ENCODE measurements around the gene NT5DC2.

The NT5DC2 gene

DNA sequence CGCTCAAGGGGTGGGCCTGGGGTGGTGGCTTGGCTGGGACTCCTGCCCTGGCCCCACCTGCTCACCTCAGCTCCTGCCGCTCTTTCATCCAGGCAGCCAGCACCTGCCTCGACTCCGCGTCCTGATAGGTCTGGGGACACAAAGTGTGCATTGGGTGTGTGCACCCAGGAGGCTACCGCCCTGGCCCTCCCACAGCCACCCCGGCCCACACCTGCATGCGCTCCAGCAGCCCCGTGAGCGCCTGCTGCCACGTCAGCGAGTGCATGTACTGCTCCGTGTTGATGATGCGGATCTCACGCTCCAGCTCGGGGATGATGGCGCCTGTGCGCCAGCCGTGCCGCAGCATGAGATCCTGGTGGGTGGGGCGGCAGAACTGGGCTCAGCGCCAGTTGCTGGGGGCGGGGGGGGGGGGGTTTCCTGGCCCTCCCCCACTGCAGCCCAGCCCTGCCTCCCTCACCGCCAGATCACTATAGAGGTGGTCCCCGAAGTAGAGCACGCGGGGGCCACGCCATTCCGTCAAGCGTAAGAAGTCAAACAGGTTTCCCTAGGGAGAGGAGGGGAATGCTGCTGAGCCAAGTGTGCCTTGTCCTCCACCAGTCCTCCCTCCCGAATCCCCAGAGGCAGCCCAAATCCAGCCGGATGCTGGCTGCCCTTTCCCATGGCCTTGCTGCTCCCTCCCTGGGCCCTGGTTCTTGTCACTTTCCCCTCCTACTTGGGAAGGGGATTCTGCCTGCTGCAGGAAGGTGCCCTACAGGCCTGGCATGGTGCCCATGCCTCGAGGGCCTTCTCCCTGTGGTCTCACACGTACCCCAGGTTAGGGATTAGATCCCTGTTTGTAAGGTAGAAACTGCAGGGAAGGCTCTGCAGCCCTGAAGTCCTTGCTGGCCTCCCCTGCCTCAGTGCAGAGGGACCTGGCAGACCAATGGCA, 8.6 kb downstream of the NT5DC2 start:
- DNase-seq (ENCODE audit: low spot score), result no peak

DNA sequence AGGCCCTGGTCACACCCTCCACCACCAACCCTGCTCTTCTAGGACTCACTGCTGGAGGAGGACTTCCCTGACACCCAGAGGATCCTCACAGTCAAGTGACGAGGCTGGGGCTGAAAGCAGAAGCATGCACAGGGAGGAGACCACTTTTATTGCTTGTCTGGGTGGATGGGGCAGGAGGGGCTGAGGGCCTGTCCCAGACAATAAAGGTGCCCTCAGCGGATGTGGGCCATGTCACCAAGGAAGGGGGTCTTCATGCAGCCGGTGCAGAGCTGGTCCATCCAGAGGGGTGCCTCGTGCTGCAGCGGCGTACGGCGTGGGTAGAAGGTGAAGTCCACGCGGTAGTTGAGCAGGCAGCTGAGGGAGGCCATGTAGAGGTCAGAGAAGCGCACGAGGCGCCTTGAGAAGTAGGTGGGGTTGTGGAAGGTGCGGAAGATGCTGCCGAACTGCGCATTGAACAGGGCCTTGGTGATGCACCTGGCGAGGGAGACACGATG, 9.4 kb downstream of the NT5DC2 start:
- no peak for DNase-seq (ENCODE audit: low spot score)

DNA sequence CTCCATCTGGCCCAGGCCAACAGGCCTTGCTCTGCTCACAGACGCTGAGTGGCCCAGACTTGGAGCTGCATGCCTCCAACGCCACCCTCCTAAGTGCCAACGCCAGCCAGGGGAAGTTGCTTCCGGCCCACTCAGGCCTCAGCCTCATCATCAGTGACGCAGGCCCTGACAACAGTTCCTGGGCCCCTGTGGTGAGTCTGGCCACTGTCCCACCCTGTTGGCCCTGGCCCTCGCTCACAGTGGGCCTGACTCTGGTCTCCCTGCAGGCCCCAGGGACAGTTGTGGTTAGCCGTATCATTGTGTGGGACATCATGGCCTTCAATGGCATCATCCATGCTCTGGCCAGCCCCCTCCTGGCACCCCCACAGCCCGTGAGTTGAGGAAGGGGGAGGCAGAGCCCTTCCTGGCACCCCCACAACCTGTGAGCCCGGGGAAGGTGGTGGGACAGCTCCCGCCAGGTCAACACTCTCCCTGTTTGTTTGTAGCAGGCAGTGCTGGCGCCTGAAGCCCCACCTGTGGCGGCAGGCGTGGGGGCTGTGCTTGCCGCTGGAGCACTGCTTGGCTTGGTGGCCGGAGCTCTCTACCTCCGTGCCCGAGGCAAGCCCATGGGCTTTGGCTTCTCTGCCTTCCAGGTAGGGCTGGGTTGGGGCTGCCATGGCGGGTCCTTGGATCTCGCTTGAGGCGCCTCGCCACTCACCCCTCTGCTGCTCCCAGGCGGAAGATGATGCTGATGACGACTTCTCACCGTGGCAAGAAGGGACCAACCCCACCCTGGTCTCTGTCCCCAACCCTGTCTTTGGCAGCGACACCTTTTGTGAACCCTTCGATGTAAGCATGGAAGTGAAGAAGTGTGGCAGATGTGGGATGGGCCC, 10.0 kb downstream of the NT5DC2 start:
- no peak for DNase-seq (ENCODE audit: low spot score)

DNA sequence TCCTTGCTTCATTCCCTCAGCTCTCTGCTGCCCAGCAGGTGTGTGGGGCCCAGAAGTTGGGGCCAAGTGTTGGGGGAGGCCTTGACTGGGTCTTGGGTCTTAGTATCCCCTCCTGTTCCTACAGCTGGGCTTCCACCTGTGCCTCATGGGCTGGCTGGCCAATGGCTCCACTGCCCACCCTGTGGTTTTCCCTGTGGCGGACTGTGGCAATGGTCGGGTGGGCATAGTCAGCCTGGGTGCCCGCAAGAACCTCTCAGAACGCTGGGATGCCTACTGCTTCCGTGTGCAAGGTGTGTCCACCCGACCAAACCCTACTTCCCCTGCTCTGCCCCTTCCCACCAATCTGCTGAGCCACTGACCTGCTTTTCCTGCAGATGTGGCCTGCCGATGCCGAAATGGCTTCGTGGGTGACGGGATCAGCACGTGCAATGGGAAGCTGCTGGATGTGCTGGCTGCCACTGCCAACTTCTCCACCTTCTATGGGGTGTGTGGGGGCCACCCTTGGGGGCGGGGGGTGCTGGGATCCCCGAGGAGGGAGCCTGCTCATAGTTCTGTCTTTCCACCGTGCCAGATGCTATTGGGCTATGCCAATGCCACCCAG, 10.9 kb downstream of the NT5DC2 start:
- DNase-seq (ENCODE audit: low spot score), result no peak

DNA sequence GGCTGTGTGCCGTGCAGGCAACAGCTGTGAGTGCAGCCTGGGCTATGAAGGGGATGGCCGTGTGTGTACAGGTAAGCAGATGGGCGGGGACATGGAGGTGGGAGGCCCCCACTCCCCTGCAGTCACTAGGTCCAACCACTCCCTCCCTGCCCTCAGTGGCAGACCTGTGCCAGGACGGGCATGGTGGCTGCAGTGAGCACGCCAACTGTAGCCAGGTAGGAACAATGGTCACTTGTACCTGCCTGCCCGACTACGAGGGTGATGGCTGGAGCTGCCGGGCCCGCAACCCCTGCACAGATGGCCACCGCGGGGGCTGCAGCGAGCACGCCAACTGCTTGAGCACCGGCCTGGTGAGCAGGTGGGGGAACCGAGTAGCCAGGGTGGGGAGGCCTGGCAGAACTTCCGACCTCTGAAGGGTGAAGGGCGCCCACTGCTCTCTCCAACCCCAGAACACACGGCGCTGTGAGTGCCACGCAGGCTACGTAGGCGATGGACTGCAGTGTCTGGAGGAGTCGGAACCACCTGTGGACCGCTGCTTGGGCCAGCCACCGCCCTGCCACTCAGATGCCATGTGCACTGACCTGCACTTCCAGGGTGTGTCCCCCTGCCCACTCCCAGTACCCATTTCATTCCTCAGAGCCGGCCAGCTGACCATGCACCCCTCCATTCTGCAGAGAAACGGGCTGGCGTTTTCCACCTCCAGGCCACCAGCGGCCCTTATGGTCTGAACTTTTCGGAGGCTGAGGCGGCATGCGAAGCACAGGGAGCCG, 11.6 kb downstream of the NT5DC2 start:
- no peak for DNase-seq (ENCODE audit: low spot score)

DNA sequence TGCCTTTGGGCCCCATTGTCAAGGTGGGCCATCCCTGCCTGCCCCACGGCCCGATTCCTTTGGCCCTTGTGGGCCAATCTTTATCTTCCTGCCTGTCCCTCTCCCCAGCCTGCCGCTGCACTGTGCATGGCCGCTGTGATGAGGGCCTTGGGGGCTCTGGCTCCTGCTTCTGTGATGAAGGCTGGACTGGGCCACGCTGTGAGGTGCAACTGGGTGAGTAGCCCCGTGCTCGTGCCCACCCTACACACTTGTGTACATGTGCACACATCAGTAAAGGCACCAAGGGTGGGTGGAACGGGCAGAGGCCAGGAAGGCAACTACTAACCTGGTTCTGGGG, 12.2 kb downstream of the NT5DC2 start:
- DNase-seq (ENCODE audit: low spot score), result no peak

DNA sequence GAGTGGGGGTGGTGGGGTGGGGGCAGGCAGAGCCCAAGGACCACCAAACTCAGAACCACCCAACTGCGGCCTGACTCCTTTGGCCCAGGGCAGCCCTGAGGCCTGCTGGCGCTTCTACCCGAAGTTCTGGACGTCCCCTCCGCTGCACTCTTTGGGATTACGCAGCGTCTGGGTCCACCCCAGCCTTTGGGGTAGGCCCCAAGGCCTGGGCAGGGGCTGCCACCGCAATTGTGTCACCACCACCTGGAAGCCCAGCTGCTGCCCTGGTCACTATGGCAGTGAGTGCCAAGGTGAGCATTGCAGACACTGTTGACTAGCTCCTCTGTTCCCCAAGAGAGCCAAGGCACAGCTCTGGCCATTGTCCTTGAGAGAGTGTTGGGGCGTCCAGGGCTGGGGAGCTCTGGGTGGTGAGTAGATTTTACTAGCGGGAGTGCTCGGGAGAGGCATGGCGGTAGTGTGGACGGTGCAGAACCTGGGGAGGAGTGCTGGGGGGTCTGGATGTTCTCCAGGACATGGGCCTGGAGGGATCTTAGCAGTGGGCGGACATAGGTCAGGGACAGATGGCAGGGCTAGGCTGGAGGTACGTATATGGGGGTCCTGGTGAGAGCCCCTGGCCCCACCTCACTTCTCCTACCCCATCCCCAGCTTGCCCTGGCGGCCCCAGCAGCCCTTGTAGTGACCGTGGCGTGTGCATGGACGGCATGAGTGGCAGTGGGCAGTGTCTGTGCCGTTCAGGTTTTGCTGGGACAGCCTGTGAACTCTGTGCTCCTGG, 12.8 kb downstream of the NT5DC2 start:
- no peak for DNase-seq (ENCODE audit: low spot score)

DNA sequence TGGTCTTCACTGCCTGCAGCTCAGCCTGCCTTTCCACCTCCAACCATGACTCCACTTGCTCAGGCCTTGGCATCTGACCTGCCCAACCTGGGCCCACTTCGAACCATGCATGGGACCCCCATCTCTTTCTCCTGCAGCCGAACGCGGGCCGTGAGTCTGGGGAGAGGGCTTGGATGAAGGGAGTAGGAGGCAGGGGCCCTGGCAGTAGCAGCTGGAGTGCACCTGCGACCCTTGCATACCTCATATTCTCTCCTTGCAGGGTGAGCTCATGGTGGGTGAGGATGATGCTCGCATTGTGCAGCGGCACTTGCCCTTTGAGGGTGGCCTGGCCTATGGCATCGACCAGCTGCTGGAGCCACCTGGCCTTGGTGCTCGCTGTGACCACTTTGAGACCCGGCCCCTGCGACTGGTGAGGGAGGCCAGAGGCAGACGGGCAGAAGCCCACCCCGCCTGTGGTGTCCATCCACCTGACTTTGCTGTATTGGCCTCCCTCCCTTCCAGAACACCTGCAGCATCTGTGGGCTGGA, 13.5 kb downstream of the NT5DC2 start:
- DNase-seq (ENCODE audit: low spot score), result no peak

DNA sequence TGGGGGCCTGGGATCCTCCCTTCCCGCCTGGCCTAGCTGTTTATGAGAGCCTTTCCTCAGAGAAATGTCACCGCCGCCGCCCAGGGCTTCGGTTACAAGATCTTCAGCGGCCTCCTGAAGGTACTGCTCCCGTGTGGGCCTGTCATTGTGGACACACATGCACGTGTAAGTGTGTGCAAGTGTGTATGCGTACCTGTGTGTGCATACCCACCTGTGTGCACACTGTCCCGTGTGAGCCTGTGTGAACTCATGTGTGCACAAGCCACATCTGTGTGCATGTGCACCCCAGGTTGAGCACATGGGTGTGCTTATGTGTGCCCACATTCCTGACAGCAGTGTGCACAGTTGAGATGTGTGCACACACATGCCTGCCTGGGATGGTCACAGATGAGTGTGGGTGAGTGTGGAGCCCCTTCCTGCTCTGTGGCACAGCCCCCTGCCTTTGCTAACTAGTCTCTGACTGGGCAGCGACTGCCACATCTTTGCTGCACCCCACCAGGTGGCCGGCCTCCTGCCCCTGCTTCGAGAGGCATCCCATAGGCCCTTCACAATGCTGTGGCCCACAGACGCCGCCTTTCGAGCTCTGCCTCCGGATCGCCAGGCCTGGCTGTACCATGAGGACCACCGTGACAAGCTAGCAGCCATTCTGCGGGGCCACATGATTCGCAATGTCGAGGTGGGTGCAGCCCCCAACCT, 14.1 kb downstream of the NT5DC2 start:
- DNase-seq (ENCODE audit: low spot score), result no peak

DNA sequence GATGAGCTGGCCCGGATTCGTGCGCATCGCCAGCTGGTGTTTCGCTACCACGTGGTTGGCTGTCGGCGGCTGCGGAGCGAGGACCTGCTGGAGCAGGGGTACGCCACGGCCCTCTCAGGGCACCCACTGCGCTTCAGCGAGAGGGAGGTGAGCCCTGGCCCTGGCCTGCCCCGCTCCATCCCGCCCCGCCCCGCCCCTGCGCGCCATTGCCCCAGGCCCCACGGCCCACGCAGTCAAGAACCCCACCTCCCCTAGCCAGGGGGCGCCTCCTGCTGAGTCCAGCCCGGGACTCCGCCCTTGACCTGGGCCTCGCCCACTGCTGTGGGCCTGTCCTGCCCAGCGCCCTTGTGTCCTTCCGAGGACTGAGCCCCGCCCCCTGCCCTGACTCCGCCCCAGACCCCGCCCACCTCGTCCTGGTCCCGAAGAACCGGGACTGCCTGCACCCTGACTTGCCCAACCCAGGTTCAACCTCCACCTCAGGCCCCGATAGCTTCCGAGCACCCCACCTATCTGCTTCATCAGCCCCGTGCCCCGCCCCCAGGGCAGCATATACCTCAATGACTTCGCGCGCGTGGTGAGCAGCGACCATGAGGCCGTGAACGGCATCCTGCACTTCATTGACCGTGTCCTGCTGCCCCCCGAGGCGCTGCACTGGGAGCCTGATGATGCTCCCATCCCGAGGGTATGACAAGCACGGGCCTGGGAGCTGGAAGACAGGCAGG, 14.8 kb downstream of the NT5DC2 start:
- DNase-seq (ENCODE audit: low spot score), result no peak

DNA sequence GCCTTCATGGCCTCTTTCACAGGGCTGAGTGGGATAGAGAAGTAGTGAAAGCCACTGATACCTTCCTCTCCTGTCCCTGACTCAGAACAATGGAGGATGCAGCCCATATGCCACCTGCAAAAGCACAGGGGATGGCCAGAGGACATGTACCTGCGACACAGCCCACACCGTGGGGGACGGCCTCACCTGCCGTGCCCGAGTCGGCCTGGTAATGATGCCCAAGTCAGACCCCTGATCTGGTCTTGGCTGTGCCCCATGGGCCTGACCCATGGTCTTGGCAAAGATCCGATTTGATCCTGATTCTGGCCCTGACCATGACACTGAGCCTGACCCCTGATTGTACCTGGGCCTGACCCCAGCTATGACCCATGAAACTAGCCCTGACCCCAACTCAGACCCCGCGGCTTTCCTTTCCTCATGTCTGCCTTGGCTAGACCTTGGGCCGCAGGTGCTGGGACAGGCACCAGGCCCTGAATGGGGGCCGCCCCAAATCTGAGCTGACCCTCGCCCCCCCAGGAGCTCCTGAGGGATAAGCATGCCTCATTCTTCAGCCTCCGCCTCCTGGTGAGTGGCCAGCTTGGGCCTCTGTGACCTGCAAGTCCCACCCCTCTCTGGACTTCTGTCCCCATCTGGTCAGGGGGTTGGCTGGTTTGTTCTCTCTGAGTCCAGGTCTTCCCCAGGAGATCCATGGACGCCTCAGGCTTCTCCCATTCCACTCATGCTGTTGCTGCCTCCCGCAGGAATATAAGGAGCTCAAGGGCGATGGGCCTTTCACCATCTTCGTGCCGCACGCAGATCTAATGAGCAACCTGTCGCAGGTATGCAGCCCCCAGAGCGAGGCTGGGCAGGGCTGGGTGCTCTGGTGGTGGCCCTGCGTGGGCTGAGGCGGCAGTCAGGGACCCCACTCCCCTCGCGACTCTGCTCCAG, 15.6 kb downstream of the NT5DC2 start:
- no peak for DNase-seq (ENCODE audit: low spot score)

DNA sequence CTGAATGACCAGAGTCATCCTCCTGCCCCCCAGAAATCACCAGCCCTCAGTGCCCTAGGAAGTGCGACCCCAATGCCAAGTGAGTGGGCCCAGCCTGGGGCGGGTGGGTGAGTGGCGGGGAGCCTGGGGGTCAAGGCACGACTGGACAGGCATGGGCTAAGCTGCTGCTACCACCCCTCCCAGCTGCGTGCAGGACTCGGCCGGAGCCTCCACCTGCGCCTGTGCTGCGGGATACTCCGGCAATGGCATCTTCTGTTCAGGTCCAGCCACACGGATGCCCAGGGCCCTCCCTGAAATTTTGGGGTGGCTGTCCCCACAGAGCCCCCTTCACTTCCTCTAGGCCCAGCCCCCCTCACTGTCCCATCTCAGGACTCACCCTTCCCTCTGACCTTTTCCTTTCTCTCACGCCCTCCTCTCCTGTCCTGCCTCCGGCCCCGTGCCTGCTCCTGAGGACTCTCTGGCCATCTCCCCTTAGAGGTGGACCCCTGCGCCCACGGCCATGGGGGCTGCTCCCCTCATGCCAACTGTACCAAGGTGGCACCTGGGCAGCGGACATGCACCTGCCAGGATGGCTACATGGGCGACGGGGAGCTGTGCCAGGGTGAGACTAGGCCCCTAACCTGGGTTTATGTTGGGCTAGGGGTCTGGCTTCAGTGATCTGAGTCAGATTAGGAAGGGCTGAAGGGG, 17.0 kb downstream of the NT5DC2 start:
- no peak for DNase-seq (ENCODE audit: low spot score)

DNA sequence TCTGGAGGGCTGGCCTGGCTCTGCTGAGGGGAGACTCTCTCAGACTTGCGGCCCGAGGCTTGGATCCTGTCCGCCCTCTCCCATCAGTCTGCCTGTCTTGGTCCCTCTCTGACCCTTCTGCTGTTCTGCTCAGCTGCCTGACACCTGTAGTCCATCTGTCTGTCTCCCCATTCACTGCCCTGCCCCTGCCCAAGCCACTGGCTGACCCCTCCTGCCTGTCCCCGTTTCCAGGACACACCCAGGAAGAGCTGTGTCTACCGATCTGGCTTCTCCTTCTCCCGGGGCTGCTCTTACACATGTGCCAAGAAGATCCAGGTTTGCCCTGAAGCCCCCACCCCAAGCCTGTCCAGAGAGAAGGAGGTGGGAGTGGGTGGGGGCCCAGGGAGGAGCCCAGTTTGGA, 18.5 kb downstream of the NT5DC2 start:
- no peak for DNase-seq (ENCODE audit: low spot score)

DNA sequence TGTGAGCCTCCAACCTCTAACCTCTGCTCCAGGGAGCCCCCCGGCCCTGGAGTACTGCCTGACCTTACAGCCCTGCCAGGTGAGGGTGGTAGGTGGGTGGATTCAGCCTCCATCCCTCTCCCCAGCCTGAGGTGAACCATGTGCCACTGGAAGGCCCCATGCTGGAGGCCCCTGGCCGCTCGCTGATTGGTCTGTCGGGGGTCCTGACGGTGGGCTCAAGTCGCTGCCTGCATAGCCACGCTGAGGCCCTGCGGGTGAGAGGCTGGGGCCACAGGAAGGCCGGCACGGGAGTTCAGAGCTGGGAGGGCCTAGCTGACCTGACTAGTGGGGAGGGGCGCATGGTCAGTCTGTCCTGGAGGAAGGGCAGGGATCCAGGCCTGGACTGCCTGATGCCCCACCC, 19.1 kb downstream of the NT5DC2 start:
- no peak for DNase-seq (ENCODE audit: low spot score)

DNA sequence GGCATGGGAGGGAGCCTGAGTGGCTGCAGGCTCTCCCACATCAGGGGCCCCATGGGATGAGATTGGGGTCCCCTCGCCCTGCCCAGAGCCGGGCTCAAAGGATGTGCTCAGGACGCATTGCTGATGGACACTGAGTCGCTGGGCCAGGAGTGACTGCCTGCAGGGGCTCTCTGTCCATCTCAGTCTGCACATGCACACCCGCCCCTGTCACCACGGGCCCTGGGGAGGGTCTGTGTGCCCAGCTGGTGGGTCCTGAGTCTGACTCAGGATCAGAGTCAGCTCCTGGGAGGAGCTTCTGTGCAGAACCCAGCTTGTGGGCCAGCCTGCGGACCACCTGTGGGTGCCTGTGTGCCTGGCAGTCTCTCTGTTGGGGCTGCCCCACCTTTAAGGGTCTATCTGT, 20.4 kb downstream of the NT5DC2 start:
- DNase-seq (ENCODE audit: low spot score), result no peak

DNA sequence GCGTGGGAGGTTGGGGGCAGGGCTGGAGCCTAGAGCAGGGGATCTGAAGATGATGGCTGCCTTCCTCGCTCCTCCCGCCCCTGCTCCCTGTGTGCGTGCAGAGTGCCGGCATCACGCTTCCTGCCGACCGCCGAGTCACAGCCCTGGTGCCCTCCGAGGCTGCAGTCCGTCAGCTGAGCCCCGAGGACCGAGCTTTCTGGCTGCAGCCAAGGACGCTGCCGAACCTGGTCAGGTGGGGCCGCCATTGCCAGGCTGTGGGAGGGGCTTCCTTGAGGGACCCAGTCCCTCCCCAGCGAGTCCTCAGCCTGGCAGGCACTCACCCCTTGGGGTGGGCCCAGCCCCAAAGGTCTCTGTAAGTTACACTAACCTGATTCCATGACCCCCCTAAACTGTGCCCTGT, 20.9 kb downstream of the NT5DC2 start:
- DNase-seq (ENCODE audit: low spot score), result no peak

DNA sequence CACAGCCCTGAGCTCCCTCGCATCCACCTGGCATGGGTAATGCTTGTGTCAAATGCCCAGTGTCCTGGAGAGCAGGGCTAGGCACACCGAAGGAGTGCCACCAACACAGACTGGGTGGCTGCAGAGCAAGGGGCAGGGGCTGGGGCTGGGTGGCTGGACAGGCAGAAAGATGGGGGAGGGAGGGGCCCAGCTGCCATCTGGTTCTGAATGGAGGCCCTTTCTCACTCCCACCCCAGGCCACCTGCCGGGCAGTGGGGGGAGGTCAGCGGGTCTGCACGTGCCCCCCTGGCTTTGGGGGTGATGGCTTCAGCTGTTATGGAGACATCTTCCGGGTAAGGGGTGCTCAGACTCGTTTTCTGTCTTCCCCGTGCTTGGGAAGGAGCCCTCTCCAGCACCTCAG, 21.6 kb downstream of the NT5DC2 start:
- no peak for DNase-seq (ENCODE audit: low spot score)

DNA sequence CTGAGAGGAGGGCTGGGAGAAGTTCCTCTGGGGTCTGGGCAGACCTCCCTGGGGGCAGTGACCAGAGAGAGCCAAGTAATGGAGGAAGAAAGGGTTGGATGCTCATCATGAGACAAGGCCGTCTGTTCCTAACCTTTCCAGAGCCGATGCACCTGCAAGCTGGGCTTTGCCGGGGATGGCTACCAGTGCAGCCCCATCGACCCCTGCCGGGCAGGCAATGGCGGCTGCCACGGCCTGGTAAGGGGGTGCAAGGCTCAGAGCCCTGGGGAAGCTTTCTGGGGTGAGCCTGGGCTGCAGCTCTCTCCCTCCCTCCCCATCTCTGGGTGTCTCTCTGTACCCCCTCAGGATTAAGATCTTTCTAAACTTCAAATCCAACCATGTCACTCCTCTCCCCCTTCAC, 22.1 kb downstream of the NT5DC2 start:
- no peak for DNase-seq (ENCODE audit: low spot score)
